ES-I3 (cell line): Measurements from ENCODE around the gene GPN2.

Experiments
- H3K36me3 ChIP-seq: 2 replicates; pipeline ENCODE4 v1.6.1; 2013; ENCODE audit warnings: mild to moderate bottlenecking, low read length, control low read depth, moderate library complexity; ENCODE audit not compliant: insufficient read depth
- H3K4me1 ChIP-seq: 2 replicates; pipeline ENCODE4 v1.6.1; 2013; ENCODE audit warnings: mild to moderate bottlenecking, control low read depth, low read length; ENCODE audit not compliant: insufficient read depth
- H3K9ac ChIP-seq: 2 replicates; pipeline ENCODE4 v1.6.1; 2013; ENCODE audit warnings: low read depth, mild to moderate bottlenecking, low read length, moderate library complexity
- H3K9me3 ChIP-seq: 2 replicates; pipeline ENCODE4 v1.6.1; 2013; ENCODE audit warnings: mild to moderate bottlenecking, low read length, moderate library complexity; ENCODE audit not compliant: control insufficient read depth, insufficient read depth

Gene GPN2

GRCh38 chr1:26912147-26912490 lies 22.0 kb upstream of the GPN2 start:
- no peaks in the 10 kb centered on the region for H3K9me3 ChIP-seq
- H3K4me1 ChIP-seq: no peaks in the 10 kb centered on the region

DNA sequence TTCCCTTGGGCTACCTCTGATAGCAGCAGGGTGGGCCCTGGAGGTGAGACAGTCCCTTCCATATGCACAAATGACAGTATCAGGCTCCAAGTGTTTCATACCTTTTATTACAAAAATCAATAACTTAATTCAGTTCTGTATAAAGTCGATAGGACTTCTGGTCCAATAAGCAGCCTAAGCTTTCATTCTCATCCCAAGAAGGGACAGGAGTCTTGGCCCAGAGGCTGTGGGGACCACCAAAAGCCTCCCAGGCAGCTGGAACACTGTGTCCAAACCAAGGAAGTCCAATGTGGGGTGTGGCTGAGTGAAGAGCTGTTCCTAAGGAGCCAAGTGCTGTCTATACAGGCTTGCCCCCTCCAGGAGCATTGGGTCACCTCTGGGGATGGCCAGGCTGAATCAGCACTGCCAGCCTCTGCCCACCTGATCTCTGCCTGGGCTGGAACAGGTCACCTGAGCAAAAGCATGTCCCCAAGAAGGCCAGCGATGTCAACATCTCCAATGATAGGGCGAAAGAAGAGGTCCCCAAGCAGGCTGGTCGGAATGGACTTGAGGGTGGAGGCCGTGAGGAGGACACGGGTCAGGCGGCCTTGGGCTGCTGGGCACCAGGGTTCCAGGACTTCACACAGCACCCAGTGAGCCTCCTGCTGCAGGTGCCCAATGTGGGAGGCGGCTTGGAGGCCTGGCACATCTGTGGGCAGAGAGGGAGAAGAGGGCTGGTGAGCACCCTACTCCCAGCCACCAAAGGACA lies 21.5 kb upstream of the GPN2 start:
- Histone ChIP-seq H3K9ac (no peak overlapping the region), H3K4me1 (no peaks in the 10 kb centered on the region), H3K36me3 (no peaks in the 10 kb centered on the region), H3K9me3 (no peaks in the 10 kb centered on the region)

More at GRCh38 chr1:26912147-26912490, 22.0 kb upstream of the GPN2 start:
- Histone ChIP-seq H3K9ac (no peak overlapping the region), H3K36me3 (no peaks in the 10 kb centered on the region)

- Histone ChIP-seq H3K9ac (no peak overlapping the region), H3K4me1 (no peaks in the 10 kb centered on the region), H3K36me3 (no peaks in the 10 kb centered on the region), H3K9me3 (no peaks in the 10 kb centered on the region)
These were observed 20.5 kb upstream of the GPN2 start for GRCh38 chr1:26910343-26911160.

- Histone ChIP-seq H3K9me3 (no peaks in the 10 kb centered on the region), H3K36me3 (no peaks in the 10 kb centered on the region), H3K4me1 (no peaks in the 10 kb centered on the region), H3K9ac (no peak overlapping the region)
These were observed 19.9 kb upstream of the GPN2 start for GRCh38 chr1:26909951-26910342.

DNA sequence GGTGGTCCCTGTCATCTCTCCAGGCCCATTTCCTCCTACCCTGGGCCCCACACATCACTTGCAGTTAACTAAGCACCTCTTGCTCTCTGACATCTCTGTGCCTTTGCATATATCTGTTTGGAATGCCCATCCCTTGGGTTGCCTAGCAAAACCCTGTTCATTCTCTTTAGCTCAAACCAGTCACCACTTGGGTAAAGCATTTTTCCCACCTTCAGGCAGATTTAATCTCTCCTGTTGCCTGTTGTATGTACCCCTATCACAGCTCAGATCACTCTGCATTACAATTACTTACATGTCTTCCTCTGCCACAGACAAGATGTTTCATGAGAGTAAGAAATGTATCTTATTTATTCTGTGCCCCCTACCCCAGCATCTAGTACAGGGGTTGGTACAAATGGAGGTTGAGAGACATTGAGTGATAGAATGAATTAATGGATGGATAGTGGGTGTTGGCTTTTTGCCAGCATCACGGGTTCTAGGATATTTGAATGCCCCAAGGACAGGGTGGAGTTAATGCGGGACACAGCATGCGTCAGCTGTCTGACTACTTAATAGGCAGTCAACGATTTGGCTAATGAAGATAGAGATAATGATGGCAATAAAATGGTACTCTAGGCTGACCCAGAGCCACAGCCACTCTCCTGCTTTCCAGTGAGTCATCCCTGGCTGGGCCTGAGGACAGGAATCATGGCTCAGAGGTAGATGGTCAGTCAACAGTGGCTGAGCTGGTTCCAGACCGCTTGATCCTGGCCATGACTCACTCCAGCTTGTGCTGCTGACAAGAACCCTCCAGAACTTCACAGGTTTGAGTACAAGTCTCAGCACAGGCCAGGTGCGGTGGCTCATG lies 17.2 kb upstream of the GPN2 start:
- Histone ChIP-seq H3K36me3 (no peaks in the 10 kb centered on the region), H3K4me1 (no peaks in the 10 kb centered on the region), H3K9ac (no peak overlapping the region)

DNA sequence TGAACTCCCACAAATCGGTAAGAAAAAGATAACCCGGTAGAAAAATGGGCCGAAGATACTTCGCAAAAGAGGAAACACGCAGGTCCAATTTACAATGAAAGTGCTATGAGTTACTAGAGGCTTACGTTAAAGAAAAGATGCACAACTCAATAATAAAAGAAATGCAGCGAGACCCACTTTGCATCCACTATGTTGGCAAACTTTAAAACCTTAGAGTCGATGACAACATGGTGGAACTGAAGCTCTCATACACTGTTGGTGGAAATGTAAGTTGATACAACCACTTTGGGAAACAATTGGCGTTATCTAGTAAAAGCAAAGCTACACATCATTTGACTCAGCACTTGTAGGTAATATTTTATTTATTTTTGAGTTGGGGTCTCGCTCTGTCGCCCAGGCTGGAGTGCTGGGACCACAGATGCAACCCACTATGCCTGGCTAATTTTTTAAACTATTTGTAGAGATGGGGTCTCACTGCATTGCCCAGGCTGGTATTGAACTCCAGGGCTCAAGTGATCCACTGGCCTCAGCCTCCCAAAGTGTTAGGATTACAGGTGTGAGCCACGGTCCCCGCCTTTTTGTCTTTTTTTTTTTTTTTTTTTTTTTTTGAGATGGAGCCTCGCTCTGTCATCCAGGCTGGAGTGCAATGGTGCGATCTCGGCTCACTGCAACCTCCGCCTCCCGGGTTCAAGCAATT lies 10.9 kb upstream of the GPN2 start:
- H3K9ac ChIP-seq: peak overlapping the region; percentile 97
- no peaks in the 10 kb centered on the region for H3K36me3 ChIP-seq
- peaks cover 5% of the 10 kb centered on the region; the same call in 1 of the 2 replicates for H3K4me1 ChIP-seq
- no peaks in the 10 kb centered on the region for H3K9me3 ChIP-seq

More for the DNA sequence above, 17.2 kb upstream of the GPN2 start:
- no peaks in the 10 kb centered on the region for H3K9me3 ChIP-seq

DNA sequence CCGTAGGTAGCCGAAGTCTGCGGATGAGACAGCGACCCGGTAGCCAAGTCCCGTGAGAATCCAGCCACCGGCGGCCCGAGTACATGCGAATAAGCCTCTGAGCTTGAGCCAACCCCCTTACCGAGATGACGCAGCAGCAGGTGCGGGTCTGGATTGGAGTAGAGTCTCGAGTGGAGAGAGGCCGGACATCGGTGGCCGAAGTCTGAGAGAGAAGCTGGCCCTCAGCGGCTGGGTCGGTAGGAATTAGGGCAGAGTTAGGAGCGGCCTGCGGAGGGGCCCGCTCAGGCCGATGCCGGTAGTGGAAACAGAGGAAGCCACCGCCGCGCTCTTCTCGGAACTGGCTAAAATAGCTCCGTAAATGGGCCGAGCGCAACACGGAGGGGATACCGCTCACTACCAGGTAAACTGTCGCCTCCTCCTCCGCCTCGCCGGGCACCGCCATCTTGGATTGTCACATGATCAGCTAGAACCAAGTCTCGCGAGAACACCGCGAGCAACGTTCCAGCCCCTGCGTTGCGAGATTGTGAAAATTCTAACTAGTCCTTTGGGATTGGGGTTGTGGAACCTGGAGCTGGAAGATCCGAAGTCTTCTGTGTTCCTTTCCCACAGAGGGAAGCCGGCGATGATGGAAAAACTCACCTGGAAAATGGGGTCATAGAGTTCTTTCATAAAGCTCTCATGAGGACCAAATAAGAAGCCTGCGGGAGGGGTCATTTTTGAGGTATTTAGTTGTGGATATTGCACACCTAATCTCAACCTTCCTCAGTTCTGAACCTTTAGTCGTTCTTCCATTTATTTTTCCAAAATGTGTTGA lies 10.1 kb upstream of the GPN2 start, which contains the start of gene GPATCH3:
TSS of gene GPATCH3 (minus strand) at position 467 of the 814 bp plus-strand sequence. CDS start at position 442, 25 bp downstream.
- Histone ChIP-seq H3K36me3 (no peaks in the 10 kb centered on the region), H3K9ac (peak within 1 kb of the TSS; percentile 97), H3K9me3 (no peaks in the 10 kb centered on the region), H3K4me1 (peaks cover 5% of the 10 kb centered on the region; the same call in 1 of the 2 replicates)

DNA sequence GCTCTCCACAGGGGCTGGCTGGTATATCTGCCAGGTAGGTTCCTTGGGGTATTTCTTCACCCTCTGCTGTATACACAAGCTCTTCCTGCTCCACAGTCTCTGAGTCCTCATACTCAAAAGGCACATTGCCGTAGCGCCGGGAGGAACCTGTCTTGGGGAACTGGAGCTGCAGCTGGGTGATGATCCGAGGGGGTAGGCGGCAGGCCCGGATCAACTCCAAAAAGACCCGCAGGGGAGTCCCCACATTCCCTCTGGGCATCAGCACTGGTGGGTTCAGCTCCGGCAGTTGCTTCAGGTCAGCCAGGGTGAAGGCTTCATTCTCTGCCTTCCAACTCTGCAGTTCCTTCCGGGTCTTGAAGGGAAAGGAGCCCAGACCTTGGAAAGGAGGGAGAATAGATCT lies 7.3 kb upstream of the GPN2 start:
- no peak overlapping the region for H3K9ac ChIP-seq
- H3K9me3 ChIP-seq: no peaks in the 10 kb centered on the region
- peaks cover 3% of the 10 kb centered on the region; the same call in 1 of the 2 replicates for H3K36me3 ChIP-seq
- peaks cover 5% of the 10 kb centered on the region; the same call in 1 of the 2 replicates for H3K4me1 ChIP-seq

GRCh38 chr1:26894263-26894662 lies 4.2 kb upstream of the GPN2 start:
- no peak overlapping the region for H3K9ac ChIP-seq
- H3K36me3 ChIP-seq: peaks cover 3% of the 10 kb centered on the region; the same call in 1 of the 2 replicates
- no peaks in the 10 kb centered on the region for H3K9me3 ChIP-seq
- H3K4me1 ChIP-seq: peaks cover 2% of the 10 kb centered on the region; the same call in 1 of the 2 replicates

DNA sequence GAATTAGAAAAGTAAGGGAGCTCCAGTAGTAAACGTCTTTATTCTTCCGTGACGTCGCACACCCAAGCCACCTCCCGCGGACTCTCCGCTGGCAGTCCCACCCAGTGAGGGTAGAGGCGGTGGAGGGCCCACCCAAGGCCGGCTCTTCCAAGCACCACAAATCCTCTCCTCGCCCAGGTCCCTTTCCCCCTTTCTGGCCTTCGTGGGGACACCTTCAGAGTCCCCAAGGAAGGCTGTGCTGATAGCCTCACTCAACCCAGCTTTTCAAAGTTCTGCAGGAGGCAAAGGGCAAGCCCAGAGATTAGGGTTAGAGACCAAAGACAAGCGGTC lies 349 bp upstream of the GPN2 start:
- H3K36me3 ChIP-seq: peaks cover 8% of the 10 kb centered on the region; the same call in 1 of the 2 replicates
- H3K4me1 ChIP-seq: no peaks in the 10 kb centered on the region; the same call in 1 of the 2 replicates
- H3K9me3 ChIP-seq: no peaks in the 10 kb centered on the region
- H3K9ac ChIP-seq: peak overlapping the region; percentile 90

DNA sequence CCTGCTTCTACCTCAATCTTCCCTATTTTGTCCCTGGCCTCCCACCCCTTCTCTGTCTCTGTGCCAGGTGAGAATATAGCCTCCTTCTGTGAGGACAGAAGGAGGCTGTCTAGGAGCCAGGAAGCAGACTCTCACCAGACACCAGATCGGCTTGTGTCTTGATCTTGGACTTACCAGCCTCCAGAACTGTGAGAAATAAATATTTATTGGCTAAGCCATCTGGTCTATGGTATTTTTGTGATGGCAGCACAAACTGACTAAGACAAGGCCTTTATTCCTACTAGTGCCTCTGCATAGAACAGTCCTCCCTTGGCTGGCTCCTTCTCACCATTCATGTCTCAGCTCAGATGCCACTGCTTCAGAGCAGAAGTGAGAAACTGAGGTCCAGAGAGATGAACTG lies 1.9 kb downstream of the GPN2 start:
- no peaks in the 10 kb centered on the region; the same call in 1 of the 2 replicates for H3K4me1 ChIP-seq
- H3K9me3 ChIP-seq: no peaks in the 10 kb centered on the region
- no peak overlapping the region for H3K9ac ChIP-seq
- peaks cover 16% of the 10 kb centered on the region for H3K36me3 ChIP-seq

GRCh38 chr1:26887125-26887524 lies 3.0 kb downstream of the GPN2 start:
- no peak overlapping the region for H3K9ac ChIP-seq
- H3K36me3 ChIP-seq: peaks cover 16% of the 10 kb centered on the region

More at GRCh38 chr1:26887125-26887524, 3.0 kb downstream of the GPN2 start:
- Histone ChIP-seq H3K4me1 (no peaks in the 10 kb centered on the region; the same call in 1 of the 2 replicates), H3K9me3 (no peaks in the 10 kb centered on the region)
